ENCODE data around the gene SLC25A21. TPM values are rescaled to one million over a fixed set of nuclear protein-coding genes. Genes with fewer than 3 reads are reported as not detected.

SLC25A21 gene
- total RNA-seq, 2 donors from 2014 or later, result 1.00 to 1.2 TPM

DNA sequence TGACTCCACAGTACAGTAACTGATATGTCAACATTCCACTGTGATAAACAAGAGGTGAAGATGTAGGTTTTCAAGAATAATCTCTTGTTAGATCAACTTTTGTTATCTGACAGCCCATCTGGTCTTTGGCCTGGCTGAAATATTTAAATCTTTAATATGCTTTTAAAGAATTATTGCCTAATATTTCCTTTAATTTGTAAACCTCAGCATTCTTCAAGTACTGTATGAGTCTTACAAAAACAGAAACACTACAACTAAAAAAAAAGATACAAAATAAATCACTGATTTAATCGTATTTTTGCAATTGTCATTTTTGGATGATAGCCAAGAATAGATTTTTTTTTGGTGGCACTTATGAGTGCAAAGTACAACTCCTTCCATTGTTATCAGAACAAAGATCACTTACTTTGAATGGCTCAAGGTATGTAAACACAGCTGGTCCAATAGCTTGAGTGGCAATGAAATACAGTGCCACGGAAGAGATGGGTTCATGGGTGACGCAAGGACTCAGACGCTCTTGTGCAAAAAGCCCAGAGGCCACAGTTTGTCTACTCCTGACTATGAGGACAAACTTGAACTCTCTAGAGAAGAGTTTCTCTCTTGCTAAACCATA lies 401.3 kb downstream of the SLC25A21 start:
- intact Hi-C loops (cut with DNase I), result no loop called here
- DNase-seq (ENCODE audit: low spot score), result no peak

GRCh38 chr14:36768638-36769337 lies 403.6 kb downstream of the SLC25A21 start:
- DNase-seq (ENCODE audit: low spot score), result no peak
- intact Hi-C loops (cut with DNase I), result no loop called here

DNA sequence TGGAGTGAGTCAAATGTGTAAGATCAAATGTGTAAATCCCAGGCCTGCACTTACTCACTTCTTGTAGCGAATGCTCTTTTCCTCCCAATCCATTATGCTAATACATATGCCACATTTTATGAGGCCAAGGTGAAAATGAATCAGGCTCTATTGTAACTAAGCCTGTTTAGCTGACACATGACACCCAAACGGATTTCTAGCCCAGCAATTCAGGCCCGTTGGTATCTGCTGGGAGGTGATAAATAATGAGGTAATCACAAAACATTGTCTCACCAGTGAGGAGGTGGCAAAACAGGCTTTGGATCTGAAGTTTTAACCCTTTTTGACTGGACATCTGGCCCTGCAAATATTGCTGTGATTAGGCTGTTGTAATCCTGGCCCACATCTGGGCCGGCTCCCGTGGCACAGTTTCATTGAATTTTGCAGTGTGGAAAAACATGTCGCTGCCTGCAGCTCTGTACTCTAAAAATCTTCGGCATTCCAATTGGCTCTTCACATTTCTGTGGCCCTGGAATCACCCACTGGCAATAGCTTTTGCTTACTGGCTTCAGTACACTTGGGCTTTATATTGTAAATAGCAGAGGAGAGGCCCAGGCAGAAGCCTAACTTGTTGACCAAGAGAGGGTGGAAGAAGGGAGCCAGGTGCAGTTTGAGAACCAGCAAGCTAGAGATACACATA lies 404.7 kb downstream of the SLC25A21 start:
- DNase-seq (ENCODE audit: low spot score), result no peak
- intact Hi-C loops (cut with DNase I), result no loop called here

DNA sequence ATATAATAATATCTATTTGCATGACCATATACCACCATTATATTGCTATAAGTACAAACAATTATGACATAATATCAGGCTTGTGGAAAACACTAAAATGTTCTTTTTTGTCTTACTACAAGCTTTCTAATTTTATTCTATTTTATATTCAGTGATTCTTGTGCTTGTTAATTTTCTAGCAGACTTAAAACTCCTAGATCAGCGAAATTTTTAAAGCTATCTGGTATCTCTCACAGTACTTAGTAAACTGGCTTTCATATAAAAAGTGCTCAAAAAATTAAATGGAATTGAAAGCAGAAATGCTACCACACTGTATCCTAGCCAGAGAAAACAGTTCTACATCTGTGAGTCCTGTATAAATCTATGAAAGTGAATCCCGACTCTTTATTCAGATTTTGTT lies 405.4 kb downstream of the SLC25A21 start:
- intact Hi-C loops (cut with DNase I), result no loop called here
- no peak for DNase-seq (ENCODE audit: low spot score)

- DNase-seq (ENCODE audit: low spot score), result no peak
- intact Hi-C loops (cut with DNase I), result loop anchor here in 1 of 2 donors (10.0 kb wide), 1 partner anchor 1157 kb away; no protein-coding TSS in a partner anchor
Measured at GRCh38 chr14:36757734-36758601, 414.4 kb downstream of the SLC25A21 start.

DNA sequence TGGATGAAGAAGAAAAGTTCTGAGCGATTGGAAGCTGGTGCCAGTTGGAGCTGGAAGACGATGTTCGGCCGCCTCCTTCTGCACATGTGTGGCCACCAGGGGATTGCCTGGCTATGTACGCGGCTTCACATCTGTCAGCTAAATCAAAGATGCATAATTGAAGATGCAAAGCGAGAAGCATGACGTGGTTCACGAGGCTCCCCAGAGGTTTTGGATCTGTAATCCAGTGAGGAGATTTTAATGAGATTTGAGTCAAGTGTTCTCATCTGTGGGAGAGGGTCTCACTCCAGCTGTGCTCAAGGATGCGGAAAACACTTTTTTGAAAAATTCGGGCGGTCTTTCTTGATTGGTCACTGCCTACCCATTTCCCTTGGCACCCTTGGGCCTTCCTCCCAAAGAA lies 416.2 kb downstream of the SLC25A21 start:
- DNase-seq (ENCODE audit: low spot score), result no peak
- intact Hi-C loops (cut with DNase I), result loop anchor here in 1 of 2 donors (10.0 kb wide), 1 partner anchor 1159 kb away; no protein-coding TSS in a partner anchor

- intact Hi-C loops (cut with DNase I), result loop anchor here in 1 of 2 donors (10.0 kb wide), 1 partner anchor 1159 kb away; no protein-coding TSS in a partner anchor
- no peak for DNase-seq (ENCODE audit: low spot score)
Measured at GRCh38 chr14:36755756-36756155, 416.6 kb downstream of the SLC25A21 start.

DNA sequence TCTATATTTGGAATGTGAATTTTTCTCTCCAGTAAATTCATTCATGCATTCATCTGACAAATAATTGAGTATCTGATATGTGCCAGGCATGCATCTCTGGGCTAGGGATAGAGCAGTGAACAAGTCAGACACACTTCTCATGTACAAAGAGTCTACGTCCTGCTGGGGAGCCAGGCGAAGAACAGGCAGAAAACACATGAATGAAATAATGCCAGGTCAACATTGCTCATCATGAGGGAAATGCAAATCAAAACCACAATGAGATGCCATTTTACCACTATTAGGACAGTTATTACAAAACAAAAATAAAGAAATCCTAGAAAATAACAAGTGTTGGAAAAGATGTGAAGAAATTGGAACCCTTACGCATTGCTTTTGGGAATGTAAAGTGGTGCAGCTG lies 420.5 kb downstream of the SLC25A21 start:
- DNase-seq (ENCODE audit: low spot score), result no peak
- intact Hi-C loops (cut with DNase I), result loop anchor here in 1 of 2 donors (10.0 kb wide), 1 partner anchor 1163 kb away; no protein-coding TSS in a partner anchor

DNA sequence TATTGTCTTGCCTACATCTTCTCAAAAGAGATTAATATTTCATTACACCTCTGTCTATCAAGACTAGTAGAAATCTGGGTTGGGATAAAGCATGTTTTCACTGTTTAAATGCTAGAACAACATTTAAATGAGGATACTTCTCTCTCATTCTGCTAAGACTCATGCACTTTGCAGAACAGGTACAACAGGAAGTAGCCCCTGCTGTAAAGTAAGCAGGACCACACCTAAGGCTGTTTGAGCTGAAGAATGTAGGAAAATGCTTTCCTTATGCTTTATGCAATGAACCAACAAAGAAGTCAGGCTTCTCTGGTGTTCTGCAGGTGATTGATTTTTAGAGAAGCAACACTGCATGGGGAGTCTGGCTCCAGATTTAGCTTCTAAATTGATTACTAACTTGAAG lies 421.3 kb downstream of the SLC25A21 start:
- intact Hi-C loops (cut with DNase I), result loop anchor here in 1 of 2 donors (10.0 kb wide), 1 partner anchor 1164 kb away; no protein-coding TSS in a partner anchor
- DNase-seq (ENCODE audit: low spot score), result no peak

DNA sequence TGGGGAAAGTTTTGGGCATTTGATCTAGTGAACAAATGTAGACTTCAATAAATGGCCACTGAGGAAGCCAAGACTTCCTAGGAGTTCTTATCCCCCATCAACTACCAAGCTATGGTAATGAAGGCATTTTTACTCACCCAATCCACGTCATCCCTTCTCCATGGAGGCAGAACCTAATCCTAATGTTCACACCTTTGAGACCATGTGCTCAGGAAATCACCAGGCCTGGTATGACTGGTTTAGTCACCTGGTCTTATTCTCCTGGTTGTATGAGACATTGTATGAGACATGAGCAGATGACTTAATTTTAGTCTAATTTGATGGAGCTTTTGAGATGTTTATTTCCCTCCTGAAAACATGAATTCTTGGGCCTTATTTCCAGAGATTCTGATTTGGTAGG lies 422.2 kb downstream of the SLC25A21 start:
- intact Hi-C loops (cut with DNase I), result loop anchor here in 1 of 2 donors (10.0 kb wide), 1 partner anchor 1165 kb away; no protein-coding TSS in a partner anchor
- no peak for DNase-seq (ENCODE audit: low spot score)

DNA sequence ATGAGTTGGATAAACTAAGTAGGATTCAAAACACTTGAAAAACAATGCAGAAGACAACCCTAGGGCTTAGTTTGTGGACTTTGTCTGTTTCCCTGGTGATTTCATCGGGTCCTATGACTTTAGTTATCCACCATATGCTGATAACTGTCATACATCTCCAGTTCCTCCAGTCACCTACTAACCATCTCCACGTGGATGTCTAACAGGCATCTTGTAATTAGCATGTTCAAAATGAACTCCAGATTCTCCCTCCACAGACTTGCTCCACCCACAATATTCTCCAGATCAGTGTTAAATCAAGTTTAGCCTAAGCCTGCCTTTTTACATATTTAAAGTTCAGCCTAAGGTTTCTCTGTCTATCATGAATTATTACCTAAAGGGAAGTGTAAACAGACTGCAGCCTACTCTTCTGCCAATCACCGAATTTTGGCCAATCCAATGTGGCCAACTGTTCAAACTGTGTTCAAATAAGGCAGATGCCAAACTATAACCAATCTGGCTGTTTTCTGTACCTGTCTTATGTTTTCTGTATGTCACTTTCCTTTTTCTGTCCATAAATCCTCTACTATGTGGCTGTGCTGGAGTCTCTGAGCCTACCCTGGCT lies 423.7 kb downstream of the SLC25A21 start:
- intact Hi-C loops (cut with DNase I), result no loop called here
- DNase-seq (ENCODE audit: low spot score), result no peak

DNA sequence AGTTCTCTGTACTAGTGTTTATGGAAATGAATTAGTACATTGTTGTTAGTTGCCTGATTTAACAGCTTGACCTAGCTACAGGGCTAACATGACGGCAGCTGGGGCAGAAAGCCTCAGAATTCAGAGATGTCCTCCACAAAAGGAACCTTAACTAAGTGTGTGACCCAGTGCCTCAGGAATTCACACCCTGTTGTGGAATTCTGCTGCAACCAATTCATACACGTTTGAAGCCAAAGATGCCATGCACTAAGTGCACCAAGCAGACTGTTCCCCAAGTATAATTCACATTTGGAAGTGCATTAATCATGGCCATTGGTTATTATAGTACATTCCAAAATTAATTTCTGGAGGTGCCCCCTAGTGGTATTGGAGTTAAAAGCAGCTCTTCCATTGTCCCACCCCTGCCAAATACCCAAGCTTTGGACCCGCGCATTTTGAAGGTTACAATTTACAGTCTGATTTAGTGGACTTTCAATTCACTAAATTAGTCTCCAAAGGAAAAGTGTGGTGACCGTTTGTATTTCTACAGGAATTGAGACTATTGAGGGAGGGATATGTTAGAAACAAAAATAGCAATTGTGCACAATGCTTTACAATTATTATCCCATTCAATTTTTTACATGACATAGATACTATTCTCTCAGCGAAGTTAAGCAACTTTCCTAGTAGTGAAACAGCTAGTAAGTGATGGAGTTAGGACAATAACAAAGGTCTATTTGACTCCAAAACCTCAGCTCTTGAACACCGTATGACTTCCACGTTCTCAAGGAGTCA lies 424.8 kb downstream of the SLC25A21 start:
- intact Hi-C loops (cut with DNase I), result loop anchor here in 1 of 2 donors (2.0 kb wide), 1 partner anchor 29 kb away; no protein-coding TSS in a partner anchor
- no peak for DNase-seq (ENCODE audit: low spot score)

DNA sequence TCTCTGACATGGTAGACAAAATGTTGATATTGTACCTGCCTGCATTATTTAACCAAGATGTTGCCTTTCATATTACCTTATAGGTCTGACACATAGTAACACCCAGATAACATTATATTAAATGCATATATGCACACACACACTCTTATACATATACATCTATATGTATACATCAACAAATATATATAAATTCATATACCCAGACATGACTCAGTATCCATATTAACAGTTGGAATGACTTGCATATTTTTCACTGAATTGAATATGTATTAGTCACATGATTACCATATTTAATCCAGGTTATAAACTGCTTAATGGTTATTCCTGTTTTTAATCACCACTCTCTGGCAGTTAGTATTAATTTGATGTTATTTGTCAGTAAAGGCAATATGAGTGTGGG lies 425.5 kb downstream of the SLC25A21 start:
- DNase-seq (ENCODE audit: low spot score), result no peak
- intact Hi-C loops (cut with DNase I), result loop anchor here in 1 of 2 donors (2.0 kb wide), 1 partner anchor 30 kb away; no protein-coding TSS in a partner anchor

GRCh38 chr14:36741858-36742257 lies 430.5 kb downstream of the SLC25A21 start:
- DNase-seq (ENCODE audit: low spot score), result no peak
- intact Hi-C loops (cut with DNase I), result no loop called here

DNA sequence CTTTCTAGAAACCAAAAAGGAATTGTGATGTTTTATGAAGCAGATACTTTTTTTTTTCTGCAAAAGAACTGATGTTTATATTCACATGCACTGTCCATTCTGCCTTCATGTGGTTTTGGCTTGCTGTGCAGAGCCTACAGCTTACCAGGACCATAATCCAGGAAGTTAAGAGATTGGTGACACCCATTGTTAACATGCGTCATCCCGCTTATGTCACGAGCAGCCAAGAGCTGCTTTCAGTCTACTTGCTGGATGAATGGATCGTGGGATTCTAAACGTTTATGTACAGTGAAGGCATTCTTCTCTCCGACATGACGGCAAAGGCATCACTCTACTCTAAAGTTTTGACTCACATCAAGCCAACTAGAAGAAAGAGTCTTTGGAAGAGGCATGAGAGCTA lies 434.1 kb downstream of the SLC25A21 start:
- intact Hi-C loops (cut with DNase I), result no loop called here
- DNase-seq (ENCODE audit: low spot score), result no peak

DNA sequence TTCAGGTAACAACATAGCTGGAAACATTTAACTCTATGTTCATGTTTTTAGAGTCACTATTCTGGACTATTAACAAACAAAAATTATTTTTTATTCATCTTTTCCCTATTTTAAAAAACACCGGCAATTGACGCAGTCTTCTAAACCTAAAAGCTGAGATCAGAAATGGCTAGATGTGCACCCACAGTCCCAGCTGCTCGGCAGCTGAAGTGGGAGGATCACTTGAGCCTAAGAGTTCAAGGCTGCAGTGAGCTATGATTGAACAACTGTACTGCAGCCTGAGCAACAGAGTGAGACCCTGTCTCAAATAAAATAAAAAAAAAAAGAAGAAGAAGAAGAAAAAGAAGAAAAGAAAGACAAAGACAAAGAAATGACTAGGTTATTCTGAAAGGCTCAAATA lies 446.3 kb downstream of the SLC25A21 start:
- intact Hi-C loops (cut with DNase I), result no loop called here
- DNase-seq (ENCODE audit: low spot score), result no peak

GRCh38 chr14:36724162-36724561 lies 448.2 kb downstream of the SLC25A21 start:
- intact Hi-C loops (cut with DNase I), result no loop called here
- DNase-seq (ENCODE audit: low spot score), result no peak

- no peak for DNase-seq (ENCODE audit: low spot score)
- intact Hi-C loops (cut with DNase I), result no loop called here
Measured at GRCh38 chr14:36723530-36723929, 448.9 kb downstream of the SLC25A21 start.

Data from posterior vena cava (tissue), 2 donors.